SU-DHL-6 (cell line): ENCODE data around the gene SMURF1.

Source experiments
- EZH2phosphoT487 ChIP-seq: fragments of 200-600 bp; sonication (generic), shearing (Covaris generic); conservative IDR thresholded peaks from 2 replicates; pipeline ENCODE4 v1.6.1; 2018; ENCODE audit warnings: mild to moderate bottlenecking, antibody characterized with exemption, low read length, moderate library complexity, mixed read lengths
- TF ChIP-seq, protein P1 (sequence below): fragments of 200-600 bp; sonication (generic); IDR thresholded peaks from one replicate; pipeline ENCODE4 v1.5.1; 2017; ENCODE audit warnings: antibody characterized with exemption, mild to moderate bottlenecking, low read length, moderate library complexity; ENCODE audit not compliant: insufficient read depth, poor library complexity, severe bottlenecking

DNA sequence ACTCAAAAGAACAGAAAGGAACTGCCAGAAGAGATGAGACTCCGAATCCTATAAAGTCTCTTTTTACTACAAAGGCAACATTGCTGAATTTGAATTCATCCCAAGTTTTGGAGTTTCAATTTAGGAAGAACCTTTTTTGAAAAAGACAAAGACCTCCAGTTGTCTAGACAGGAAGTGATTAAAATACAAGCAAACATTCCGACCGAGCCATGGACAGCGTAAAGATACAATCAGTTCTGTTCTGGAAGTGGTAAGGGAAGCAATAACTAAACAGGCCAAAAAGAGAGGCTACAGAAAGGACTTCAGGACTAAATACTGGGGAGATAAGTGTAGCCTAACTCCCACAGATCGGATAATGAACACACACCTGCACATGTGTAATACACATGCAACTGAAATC is 101.0 kb downstream of the SMURF1 start:
- TF ChIP-seq, protein P1, sequence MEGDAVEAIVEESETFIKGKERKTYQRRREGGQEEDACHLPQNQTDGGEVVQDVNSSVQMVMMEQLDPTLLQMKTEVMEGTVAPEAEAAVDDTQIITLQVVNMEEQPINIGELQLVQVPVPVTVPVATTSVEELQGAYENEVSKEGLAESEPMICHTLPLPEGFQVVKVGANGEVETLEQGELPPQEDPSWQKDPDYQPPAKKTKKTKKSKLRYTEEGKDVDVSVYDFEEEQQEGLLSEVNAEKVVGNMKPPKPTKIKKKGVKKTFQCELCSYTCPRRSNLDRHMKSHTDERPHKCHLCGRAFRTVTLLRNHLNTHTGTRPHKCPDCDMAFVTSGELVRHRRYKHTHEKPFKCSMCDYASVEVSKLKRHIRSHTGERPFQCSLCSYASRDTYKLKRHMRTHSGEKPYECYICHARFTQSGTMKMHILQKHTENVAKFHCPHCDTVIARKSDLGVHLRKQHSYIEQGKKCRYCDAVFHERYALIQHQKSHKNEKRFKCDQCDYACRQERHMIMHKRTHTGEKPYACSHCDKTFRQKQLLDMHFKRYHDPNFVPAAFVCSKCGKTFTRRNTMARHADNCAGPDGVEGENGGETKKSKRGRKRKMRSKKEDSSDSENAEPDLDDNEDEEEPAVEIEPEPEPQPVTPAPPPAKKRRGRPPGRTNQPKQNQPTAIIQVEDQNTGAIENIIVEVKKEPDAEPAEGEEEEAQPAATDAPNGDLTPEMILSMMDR: no peak
- no peak for TF ChIP-seq EZH2phosphoT487
